Loucy (cell line): ENCODE data around the gene OR4K14.

Experiments
- H2AFZ ChIP-seq: fragments of 200-600 bp; sonication (generic); 2 replicates; pipeline ENCODE4 v1.6.0; 2016; ENCODE audit warnings: antibody characterized with exemption, mild to moderate bottlenecking, low read length, moderate library complexity
- H3F3A ChIP-seq: fragments of 200-600 bp; 2 replicates; pipeline ENCODE4 v1.6.0; 2016; ENCODE audit warnings: antibody characterized with exemption, low read depth, mild to moderate bottlenecking
- H3K27me3 ChIP-seq: fragments of 200-600 bp; sonication (generic); 2 replicates; pipeline ENCODE4 v1.6.1; 2014; ENCODE audit warnings: low read length, mild to moderate bottlenecking; ENCODE audit not compliant: insufficient read depth, poor library complexity, severe bottlenecking
- H3K36me3 ChIP-seq: fragments of 200-600 bp; sonication (generic); 2 replicates; pipeline ENCODE4 v1.6.1; 2016; ENCODE audit warnings: low read length; ENCODE audit not compliant: insufficient read depth
- H3K4me1 ChIP-seq: fragments of 200-600 bp; sonication (generic); 2 replicates; pipeline ENCODE4 v1.5.1; 2014; ENCODE audit warnings: low read length, mild to moderate bottlenecking; ENCODE audit not compliant: insufficient read depth, poor library complexity, severe bottlenecking
- H3K4me2 ChIP-seq: fragments of 200-600 bp; sonication (generic); 2 replicates; pipeline ENCODE4 v1.6.0; 2014; ENCODE audit warnings: antibody characterized with exemption, low read length, low read depth, mild to moderate bottlenecking; ENCODE audit not compliant: poor library complexity, severe bottlenecking
- H3K4me3 ChIP-seq: fragments of 200-600 bp; sonication (generic); 2 replicates; pipeline ENCODE4 v1.5.1; 2014; ENCODE audit warnings: low read length, mild to moderate bottlenecking, mixed read lengths; ENCODE audit not compliant: poor library complexity, severe bottlenecking
- H3K79me2 ChIP-seq: fragments of 200-600 bp; sonication (generic); 2 replicates; pipeline ENCODE4 v1.6.1; 2014; ENCODE audit warnings: low read length; ENCODE audit not compliant: insufficient read depth
- H3K9ac ChIP-seq: fragments of 200-600 bp; sonication (generic); 2 replicates; pipeline ENCODE4 v1.6.0; 2014; ENCODE audit warnings: mild to moderate bottlenecking, low read depth, low read length, moderate library complexity; ENCODE audit not compliant: poor library complexity, severe bottlenecking
- H3K9me2 ChIP-seq: fragments of 200-600 bp; sonication (generic); replicated peaks from 2 replicates; pipeline ENCODE4 v1.6.1; 2016; ENCODE audit warnings: low read depth, low read length, mixed read lengths
- H3K9me3 ChIP-seq: fragments of 200-600 bp; sonication (generic); 2 replicates; pipeline ENCODE4 v1.6.1; 2014; ENCODE audit warnings: mild to moderate bottlenecking, antibody characterized with exemption, low read length, low read depth; ENCODE audit not compliant: insufficient read depth
- H4K20me1 ChIP-seq: fragments of 200-600 bp; sonication (generic); 2 replicates; pipeline ENCODE4 v1.6.0; 2014; ENCODE audit warnings: antibody characterized with exemption, low read length, mild to moderate bottlenecking; ENCODE audit not compliant: insufficient read depth, poor library complexity, severe bottlenecking
- CTCF ChIP-seq: fragments of 200-600 bp; sonication (generic); conservative IDR thresholded peaks from 2 replicates; pipeline ENCODE4 v1.5.1; 2014; ENCODE audit warnings: mild to moderate bottlenecking, antibody characterized with exemption, low read length
- EZH2phosphoT487 ChIP-seq: fragments of 200-600 bp; IDR thresholded peaks from 2 replicates; pipeline ENCODE4 v1.6.1; 2018; ENCODE audit warnings: antibody characterized with exemption, mild to moderate bottlenecking, moderate library complexity, borderline replicate concordance

Gene OR4K14

GRCh38 chr14:20044243-20044642, 25.1 kb upstream of the OR4K14 start:
- Histone ChIP-seq H3K9me2 (no peaks in the 10 kb centered on the region), H3K79me2 (no peaks in the 10 kb centered on the region), H3F3A (no peaks in the 10 kb centered on the region), H4K20me1 (no peaks in the 10 kb centered on the region), H3K4me3 (no peak overlapping the region), H3K36me3 (no peaks in the 10 kb centered on the region), H3K4me2 (no peak overlapping the region), H3K27me3 (no peaks in the 10 kb centered on the region), H3K9ac (no peak overlapping the region), H2AFZ (no peak overlapping the region), H3K4me1 (no peaks in the 10 kb centered on the region), H3K9me3 (no peaks in the 10 kb centered on the region)
- TF ChIP-seq CTCF (no peak), EZH2phosphoT487 (no peak)

GRCh38 chr14:20035938-20036337, 16.8 kb upstream of the OR4K14 start, which contains the start of gene OR4K13:
Gene OR4K13, minus strand, starts transcription at chr14:20036038. Its CDS starts 1,280 bp downstream, at chr14:20034758.
- Histone ChIP-seq H3K4me2 (no peak within 1 kb of the TSS), H3K9me3 (no peaks in the 10 kb centered on the region), H3K9me2 (no peaks in the 10 kb centered on the region), H3K4me1 (no peaks in the 10 kb centered on the region), H3K4me3 (no peak within 1 kb of the TSS), H3K9ac (no peak within 1 kb of the TSS), H3F3A (no peaks in the 10 kb centered on the region), H4K20me1 (no peaks in the 10 kb centered on the region), H3K27me3 (no peaks in the 10 kb centered on the region), H3K79me2 (no peaks in the 10 kb centered on the region), H2AFZ (no peak within 1 kb of the TSS), H3K36me3 (no peaks in the 10 kb centered on the region)
- TF ChIP-seq EZH2phosphoT487 (no peak), CTCF (no peak)

DNA sequence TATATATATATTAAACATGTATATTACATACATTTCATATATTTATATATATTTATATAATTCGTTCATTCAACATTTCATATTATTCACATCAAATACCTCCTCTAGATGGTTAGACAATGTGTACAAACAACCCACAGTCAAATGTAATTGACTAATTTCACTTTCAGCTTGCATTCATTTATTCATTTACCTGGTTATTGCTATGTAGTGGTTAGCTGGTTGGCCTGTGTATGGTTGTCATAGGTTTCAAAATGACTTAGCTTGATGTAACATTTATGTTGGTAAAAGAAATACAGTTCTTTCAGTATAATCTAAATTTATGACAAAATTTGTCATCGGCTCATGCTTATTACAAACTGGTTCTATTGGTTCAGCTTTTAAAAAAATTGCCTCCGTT, 16.3 kb upstream of the OR4K14 start:
- H3F3A ChIP-seq: no peaks in the 10 kb centered on the region
- no peak overlapping the region for H3K9ac ChIP-seq
- no peaks in the 10 kb centered on the region for H3K36me3 ChIP-seq
- no peak overlapping the region for H3K4me3 ChIP-seq
- H3K27me3 ChIP-seq: no peaks in the 10 kb centered on the region
- no peak overlapping the region for H2AFZ ChIP-seq
- no peaks in the 10 kb centered on the region for H3K9me3 ChIP-seq
- no peak overlapping the region for H3K4me2 ChIP-seq
- H3K4me1 ChIP-seq: no peaks in the 10 kb centered on the region
- H4K20me1 ChIP-seq: no peaks in the 10 kb centered on the region
- H3K9me2 ChIP-seq: no peaks in the 10 kb centered on the region
- TF ChIP-seq CTCF: no peak
- no peak for TF ChIP-seq EZH2phosphoT487
- no peaks in the 10 kb centered on the region for H3K79me2 ChIP-seq
